ENCODE measurements around the gene GMFB.

Gene GMFB

GRCh38 chr14:54428527-54428926, 60.3 kb downstream of the GMFB start:
- in situ Hi-C loops (cut with HindIII; ENCODE audit: low pct_ligation_motif_present, low sequenced_read_pairs), result no loop called here
- H3K4me3 ChIP-seq (ENCODE audit: low read depth, low read length), result no peak overlapping the region
- H3K36me3 ChIP-seq (replicated peaks), result peaks cover 34% of the 10 kb centered on the region
- no peaks in the 10 kb centered on the region for H3K27me3 ChIP-seq (replicated peaks)
- H3K27ac ChIP-seq, result no peak overlapping the region
- DNase-seq, result no peak
- TF ChIP-seq, protein P1, sequence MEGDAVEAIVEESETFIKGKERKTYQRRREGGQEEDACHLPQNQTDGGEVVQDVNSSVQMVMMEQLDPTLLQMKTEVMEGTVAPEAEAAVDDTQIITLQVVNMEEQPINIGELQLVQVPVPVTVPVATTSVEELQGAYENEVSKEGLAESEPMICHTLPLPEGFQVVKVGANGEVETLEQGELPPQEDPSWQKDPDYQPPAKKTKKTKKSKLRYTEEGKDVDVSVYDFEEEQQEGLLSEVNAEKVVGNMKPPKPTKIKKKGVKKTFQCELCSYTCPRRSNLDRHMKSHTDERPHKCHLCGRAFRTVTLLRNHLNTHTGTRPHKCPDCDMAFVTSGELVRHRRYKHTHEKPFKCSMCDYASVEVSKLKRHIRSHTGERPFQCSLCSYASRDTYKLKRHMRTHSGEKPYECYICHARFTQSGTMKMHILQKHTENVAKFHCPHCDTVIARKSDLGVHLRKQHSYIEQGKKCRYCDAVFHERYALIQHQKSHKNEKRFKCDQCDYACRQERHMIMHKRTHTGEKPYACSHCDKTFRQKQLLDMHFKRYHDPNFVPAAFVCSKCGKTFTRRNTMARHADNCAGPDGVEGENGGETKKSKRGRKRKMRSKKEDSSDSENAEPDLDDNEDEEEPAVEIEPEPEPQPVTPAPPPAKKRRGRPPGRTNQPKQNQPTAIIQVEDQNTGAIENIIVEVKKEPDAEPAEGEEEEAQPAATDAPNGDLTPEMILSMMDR (IDR thresholded peaks at IDR 0.05; ENCODE audit: low read depth, low read length, missing control alignments), result no peak

- Histone ChIP-seq H3K36me3 (replicated peaks) (peaks cover 36% of the 10 kb centered on the region), H3K27me3 (replicated peaks) (no peaks in the 10 kb centered on the region), H3K4me3 (ENCODE audit: low read depth, low read length) (no peak overlapping the region), H3K27ac (no peak overlapping the region)
- no peak for DNase-seq
- in situ Hi-C loops (cut with HindIII; ENCODE audit: low pct_ligation_motif_present, low sequenced_read_pairs), result no loop called here
- TF ChIP-seq, protein P1 (IDR thresholded peaks at IDR 0.05; ENCODE audit: low read depth, low read length, missing control alignments), result no peak
Observed at GRCh38 chr14:54427871-54428270, 60.9 kb downstream of the GMFB start.

GRCh38 chr14:54425537-54426274, 63.1 kb downstream of the GMFB start:
- Histone ChIP-seq H3K27ac (no peak overlapping the region), H3K27me3 (replicated peaks) (no peaks in the 10 kb centered on the region), H3K36me3 (replicated peaks) (peaks cover 32% of the 10 kb centered on the region), H3K4me3 (ENCODE audit: low read depth, low read length) (no peak overlapping the region)
- no peak for DNase-seq
- TF ChIP-seq, protein P1 (IDR thresholded peaks at IDR 0.05; ENCODE audit: low read depth, low read length, missing control alignments), result no peak
- in situ Hi-C loops (cut with HindIII; ENCODE audit: low pct_ligation_motif_present, low sequenced_read_pairs), result no loop called here

DNA sequence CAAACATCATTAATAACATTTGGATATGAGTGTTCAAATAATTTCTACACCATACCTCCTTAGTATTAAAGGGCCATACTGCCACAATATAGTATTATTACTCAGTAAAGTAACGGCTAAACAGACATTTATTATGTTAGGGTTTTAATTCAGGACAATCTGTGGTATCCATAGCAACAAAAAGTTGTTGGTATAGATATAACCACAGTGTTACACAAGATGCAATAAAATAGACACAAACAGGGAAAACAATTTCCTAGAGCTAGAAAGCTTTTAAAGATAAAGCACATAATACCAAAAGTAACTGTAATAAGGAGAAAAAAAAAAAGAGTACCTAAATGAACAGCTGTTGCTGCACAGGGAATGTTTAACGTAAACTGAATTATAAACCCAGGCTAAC, 63.7 kb downstream of the GMFB start:
- Histone ChIP-seq H3K36me3 (replicated peaks) (peaks cover 32% of the 10 kb centered on the region), H3K27me3 (replicated peaks) (no peaks in the 10 kb centered on the region), H3K4me3 (ENCODE audit: low read depth, low read length) (no peak overlapping the region), H3K27ac (no peak overlapping the region)
- TF ChIP-seq, protein P1 (IDR thresholded peaks at IDR 0.05; ENCODE audit: low read depth, low read length, missing control alignments), result no peak
- no peak for DNase-seq
- in situ Hi-C loops (cut with HindIII; ENCODE audit: low pct_ligation_motif_present, low sequenced_read_pairs), result no loop called here

Data from brain microvascular endothelial cell (primary cell).